ENCODE results near the gene ITGBL1.

The ITGBL1 gene

DNA sequence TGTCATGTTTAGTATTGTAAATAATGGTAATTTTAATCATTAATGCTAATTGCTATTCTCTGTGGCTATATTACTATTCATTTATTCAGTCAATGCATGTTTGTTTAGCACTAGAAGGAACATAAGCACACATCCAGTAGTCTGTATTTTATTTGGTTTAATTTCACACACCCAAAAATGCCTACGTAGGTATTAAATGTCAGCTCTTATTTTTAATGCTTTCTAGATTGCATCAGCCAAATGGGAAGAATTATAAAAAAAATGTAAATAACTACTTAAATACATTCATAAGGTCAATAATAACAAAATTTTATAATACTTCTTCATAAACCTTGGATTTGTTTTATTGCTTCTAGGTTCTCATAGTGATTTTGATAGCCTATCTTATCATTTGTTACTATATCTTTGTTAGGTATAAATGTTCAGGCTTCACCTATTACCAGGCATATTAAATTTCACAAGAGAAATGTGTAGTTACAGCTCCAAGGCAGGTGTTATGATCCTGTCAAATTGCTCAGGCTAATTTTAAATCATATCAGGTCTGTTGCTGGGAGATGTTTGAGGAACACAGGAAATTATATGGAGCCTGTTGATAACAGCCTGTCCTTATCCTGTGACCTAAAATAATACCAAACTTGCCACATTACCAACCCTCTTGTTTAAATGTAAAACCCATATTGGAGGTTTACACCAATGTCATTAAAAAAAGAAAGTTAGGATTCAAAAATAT, 34.4 kb downstream of the ITGBL1 start:
- in situ Hi-C loops (cut with HindIII; ENCODE audit: low sequenced_read_pairs), result loop anchor here (25.0 kb wide), 1 partner anchor 350 kb away; no protein-coding TSS in a partner anchor
- H3K4me3 ChIP-seq (ENCODE audit: low read depth, low read length), result no peak overlapping the region
- TF ChIP-seq, protein P1, sequence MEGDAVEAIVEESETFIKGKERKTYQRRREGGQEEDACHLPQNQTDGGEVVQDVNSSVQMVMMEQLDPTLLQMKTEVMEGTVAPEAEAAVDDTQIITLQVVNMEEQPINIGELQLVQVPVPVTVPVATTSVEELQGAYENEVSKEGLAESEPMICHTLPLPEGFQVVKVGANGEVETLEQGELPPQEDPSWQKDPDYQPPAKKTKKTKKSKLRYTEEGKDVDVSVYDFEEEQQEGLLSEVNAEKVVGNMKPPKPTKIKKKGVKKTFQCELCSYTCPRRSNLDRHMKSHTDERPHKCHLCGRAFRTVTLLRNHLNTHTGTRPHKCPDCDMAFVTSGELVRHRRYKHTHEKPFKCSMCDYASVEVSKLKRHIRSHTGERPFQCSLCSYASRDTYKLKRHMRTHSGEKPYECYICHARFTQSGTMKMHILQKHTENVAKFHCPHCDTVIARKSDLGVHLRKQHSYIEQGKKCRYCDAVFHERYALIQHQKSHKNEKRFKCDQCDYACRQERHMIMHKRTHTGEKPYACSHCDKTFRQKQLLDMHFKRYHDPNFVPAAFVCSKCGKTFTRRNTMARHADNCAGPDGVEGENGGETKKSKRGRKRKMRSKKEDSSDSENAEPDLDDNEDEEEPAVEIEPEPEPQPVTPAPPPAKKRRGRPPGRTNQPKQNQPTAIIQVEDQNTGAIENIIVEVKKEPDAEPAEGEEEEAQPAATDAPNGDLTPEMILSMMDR (IDR thresholded peaks at IDR 0.05; ENCODE audit: low read depth, low read length, missing control alignments), result no peak
- DNase-seq (ENCODE audit: low read depth), result no peak

DNA sequence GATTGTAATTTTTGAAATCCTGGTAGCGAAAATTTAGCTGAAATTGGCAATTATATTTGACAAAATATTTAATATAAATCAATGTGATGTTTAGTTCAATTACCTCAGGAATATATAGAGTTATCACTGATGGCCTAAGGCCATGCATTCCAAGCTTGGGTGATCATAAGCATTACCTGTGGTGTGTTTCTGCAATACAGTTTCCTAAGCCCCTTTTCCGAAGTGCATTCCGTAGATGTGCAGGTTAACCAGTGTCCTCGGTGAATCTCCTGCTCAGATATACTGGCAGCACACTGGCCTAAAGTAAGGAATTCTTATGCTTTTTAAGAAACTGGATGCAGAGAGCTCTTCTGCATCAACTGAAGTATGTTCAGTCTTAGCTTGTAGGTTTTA, 35.0 kb downstream of the ITGBL1 start:
- H3K4me3 ChIP-seq (ENCODE audit: low read depth, low read length), result no peak overlapping the region
- TF ChIP-seq, protein P1 (IDR thresholded peaks at IDR 0.05; ENCODE audit: low read depth, low read length, missing control alignments), result no peak
- in situ Hi-C loops (cut with HindIII; ENCODE audit: low sequenced_read_pairs), result loop anchor here (25.0 kb wide), 1 partner anchor 350 kb away; no protein-coding TSS in a partner anchor
- no peak for DNase-seq (ENCODE audit: low read depth)

GRCh38 chr13:101488734-101489133, 36.3 kb downstream of the ITGBL1 start:
- no peak overlapping the region for H3K4me3 ChIP-seq (ENCODE audit: low read depth, low read length)
- TF ChIP-seq, protein P1 (IDR thresholded peaks at IDR 0.05; ENCODE audit: low read depth, low read length, missing control alignments), result no peak
- no peak for DNase-seq (ENCODE audit: low read depth)
- in situ Hi-C loops (cut with HindIII; ENCODE audit: low sequenced_read_pairs), result loop anchor here (25.0 kb wide), 1 partner anchor 351 kb away; no protein-coding TSS in a partner anchor

GRCh38 chr13:101489643-101490405, 37.3 kb downstream of the ITGBL1 start:
- in situ Hi-C loops (cut with HindIII; ENCODE audit: low sequenced_read_pairs), result loop anchor here (25.0 kb wide), 1 partner anchor 353 kb away; no protein-coding TSS in a partner anchor
- TF ChIP-seq, protein P1 (IDR thresholded peaks at IDR 0.05; ENCODE audit: low read depth, low read length, missing control alignments), result no peak
- no peak for DNase-seq (ENCODE audit: low read depth)
- no peak overlapping the region for H3K4me3 ChIP-seq (ENCODE audit: low read depth, low read length)

DNA sequence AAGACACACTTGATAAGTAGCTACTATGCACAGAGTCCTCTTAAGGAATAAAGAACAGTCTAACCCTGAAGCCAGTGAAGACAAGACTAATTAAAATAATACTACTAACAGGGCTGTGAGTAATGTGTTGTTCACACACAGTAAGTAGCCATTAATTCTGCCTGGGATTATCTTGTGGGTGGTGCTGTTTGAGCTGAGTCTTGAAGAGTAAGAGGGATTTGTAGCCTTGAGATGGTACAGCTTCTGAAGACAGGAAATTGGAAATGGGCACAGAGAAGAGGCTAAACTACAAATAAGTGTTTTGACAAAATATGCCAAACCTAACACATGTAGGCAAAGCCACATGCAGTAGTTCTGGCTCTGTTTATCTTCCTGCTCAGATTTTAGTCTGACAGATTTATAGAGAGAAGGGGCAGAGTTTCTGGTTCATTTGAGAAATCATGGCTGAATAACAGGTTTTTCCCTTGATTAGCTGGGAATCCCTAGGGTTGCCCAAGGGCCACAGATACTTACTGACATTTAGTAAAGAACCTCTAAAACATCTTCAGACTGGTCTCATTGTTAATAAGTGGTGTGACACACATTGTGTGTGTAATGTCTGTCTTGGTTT, 38.0 kb downstream of the ITGBL1 start:
- no peak overlapping the region for H3K4me3 ChIP-seq (ENCODE audit: low read depth, low read length)
- in situ Hi-C loops (cut with HindIII; ENCODE audit: low sequenced_read_pairs), result loop anchor here (25.0 kb wide), 1 partner anchor 353 kb away; no protein-coding TSS in a partner anchor
- DNase-seq (ENCODE audit: low read depth), result no peak
- TF ChIP-seq, protein P1 (IDR thresholded peaks at IDR 0.05; ENCODE audit: low read depth, low read length, missing control alignments), result no peak

- DNase-seq (ENCODE audit: low read depth), result no peak
- no peak overlapping the region for H3K4me3 ChIP-seq (ENCODE audit: low read depth, low read length)
- TF ChIP-seq, protein P1 (IDR thresholded peaks at IDR 0.05; ENCODE audit: low read depth, low read length, missing control alignments), result no peak
- in situ Hi-C loops (cut with HindIII; ENCODE audit: low sequenced_read_pairs), result loop anchor here (25.0 kb wide), 1 partner anchor 355 kb away; no protein-coding TSS in a partner anchor
These were observed 39.9 kb downstream of the ITGBL1 start for GRCh38 chr13:101492251-101492910.

Measured in astrocyte of the cerebellum (primary cell).